Measurements from ENCODE around the gene MUC5B. TPM values are rescaled to one million over a fixed set of nuclear protein-coding genes. Genes with fewer than 3 reads are reported as not detected.

Gene MUC5B
- total RNA-seq, 1 experiment from 2014 or later = 1.6 TPM

- peaks cover 4% of the 10 kb centered on the region for H3K36me3 Mint-ChIP-seq
- ChIA-PET CTCF (interaction anchor here (0.6 kb wide), 2 partner anchors 33 to 1633 kb away, joined by 3 read pairs; no protein-coding TSS in a partner anchor), POLR2A (no interaction called here)
- no peak for TF ChIP-seq RELA (CRISPR knock-in tag; IDR thresholded peaks at IDR 0.05; ENCODE audit: borderline replicate concordance)
- TF ChIP-seq ZNF532 (CRISPR knock-in tag; IDR thresholded peaks at IDR 0.05; ENCODE audit: borderline replicate concordance) = no peak
- TF ChIP-seq FOXJ3 (CRISPR knock-in tag; IDR thresholded peaks at IDR 0.05; ENCODE audit: borderline replicate concordance) = no peak
- no peak for TF ChIP-seq NFYB (CRISPR knock-in tag; conservative IDR thresholded peaks at IDR 0.05; ENCODE audit: low read depth)
- TF ChIP-seq, protein P1, sequence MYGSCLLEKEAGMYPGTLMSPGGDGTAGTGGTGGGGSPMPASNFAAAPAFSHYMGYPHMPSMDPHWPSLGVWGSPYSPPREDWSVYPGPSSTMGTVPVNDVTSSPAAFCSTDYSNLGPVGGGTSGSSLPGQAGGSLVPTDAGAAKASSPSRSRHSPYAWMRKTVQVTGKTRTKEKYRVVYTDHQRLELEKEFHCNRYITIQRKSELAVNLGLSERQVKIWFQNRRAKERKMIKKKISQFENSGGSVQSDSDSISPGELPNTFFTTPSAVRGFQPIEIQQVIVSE (CRISPR knock-in tag; IDR thresholded peaks at IDR 0.05; ENCODE audit: borderline replicate concordance) = no peak
- TF ChIP-seq ATF1 (CRISPR knock-in tag; IDR thresholded peaks at IDR 0.05) = no peak
- TF ChIP-seq NFATC4 (CRISPR knock-in tag; IDR thresholded peaks at IDR 0.05) = no peak
- TF ChIP-seq E2F1 (CRISPR knock-in tag; IDR thresholded peaks at IDR 0.05) = no peak
- TF ChIP-seq, protein P2, sequence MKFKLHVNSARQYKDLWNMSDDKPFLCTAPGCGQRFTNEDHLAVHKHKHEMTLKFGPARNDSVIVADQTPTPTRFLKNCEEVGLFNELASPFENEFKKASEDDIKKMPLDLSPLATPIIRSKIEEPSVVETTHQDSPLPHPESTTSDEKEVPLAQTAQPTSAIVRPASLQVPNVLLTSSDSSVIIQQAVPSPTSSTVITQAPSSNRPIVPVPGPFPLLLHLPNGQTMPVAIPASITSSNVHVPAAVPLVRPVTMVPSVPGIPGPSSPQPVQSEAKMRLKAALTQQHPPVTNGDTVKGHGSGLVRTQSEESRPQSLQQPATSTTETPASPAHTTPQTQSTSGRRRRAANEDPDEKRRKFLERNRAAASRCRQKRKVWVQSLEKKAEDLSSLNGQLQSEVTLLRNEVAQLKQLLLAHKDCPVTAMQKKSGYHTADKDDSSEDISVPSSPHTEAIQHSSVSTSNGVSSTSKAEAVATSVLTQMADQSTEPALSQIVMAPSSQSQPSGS (CRISPR knock-in tag; IDR thresholded peaks at IDR 0.05; ENCODE audit: borderline replicate concordance, low read depth) = no peak
- H3K4me1 Mint-ChIP-seq = peaks cover 3% of the 10 kb centered on the region; the same call in 1 of the 2 replicates
- DNase-seq (ENCODE audit: low spot score) = no peak
- H3K4me3 Mint-ChIP-seq = no peak overlapping the region
- H3K27ac Mint-ChIP-seq = no peak overlapping the region
- peaks cover 3% of the 10 kb centered on the region for H3K27me3 Mint-ChIP-seq (ENCODE audit: low read depth)
- H3K9me3 Mint-ChIP-seq = peaks cover 3% of the 10 kb centered on the region
- no peak for ATAC-seq
Measured at GRCh38 chr11:1259561-1259960, 36.7 kb downstream of the MUC5B start.

- CTCF ChIA-PET = interaction anchor here (0.6 kb wide), 2 partner anchors 33 to 1633 kb away, joined by 3 read pairs; no protein-coding TSS in a partner anchor
- peaks cover 3% of the 10 kb centered on the region; the same call in 1 of the 2 replicates for H3K4me1 Mint-ChIP-seq
- H3K27me3 Mint-ChIP-seq (ENCODE audit: low read depth) = peaks cover 6% of the 10 kb centered on the region
- ATAC-seq = peak; percentile 21; the same call in 1 of the 2 replicates
- no peak for TF ChIP-seq TEAD1 (CRISPR knock-in tag; IDR thresholded peaks at IDR 0.05)
- no peak for TF ChIP-seq ZBTB21 (CRISPR knock-in tag; IDR thresholded peaks at IDR 0.05; ENCODE audit: borderline replicate concordance)
- TF ChIP-seq JAZF1 (CRISPR knock-in tag; IDR thresholded peaks at IDR 0.05) = no peak
- TF ChIP-seq MYBL2 (CRISPR knock-in tag; IDR thresholded peaks at IDR 0.05) = no peak
- TF ChIP-seq, protein P3, sequence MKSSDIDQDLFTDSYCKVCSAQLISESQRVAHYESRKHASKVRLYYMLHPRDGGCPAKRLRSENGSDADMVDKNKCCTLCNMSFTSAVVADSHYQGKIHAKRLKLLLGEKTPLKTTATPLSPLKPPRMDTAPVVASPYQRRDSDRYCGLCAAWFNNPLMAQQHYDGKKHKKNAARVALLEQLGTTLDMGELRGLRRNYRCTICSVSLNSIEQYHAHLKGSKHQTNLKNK (CRISPR knock-in tag; IDR thresholded peaks at IDR 0.05) = no peak
- TF ChIP-seq, protein P1 (CRISPR knock-in tag; IDR thresholded peaks at IDR 0.05; ENCODE audit: borderline replicate concordance) = no peak
- TF ChIP-seq, protein P4, sequence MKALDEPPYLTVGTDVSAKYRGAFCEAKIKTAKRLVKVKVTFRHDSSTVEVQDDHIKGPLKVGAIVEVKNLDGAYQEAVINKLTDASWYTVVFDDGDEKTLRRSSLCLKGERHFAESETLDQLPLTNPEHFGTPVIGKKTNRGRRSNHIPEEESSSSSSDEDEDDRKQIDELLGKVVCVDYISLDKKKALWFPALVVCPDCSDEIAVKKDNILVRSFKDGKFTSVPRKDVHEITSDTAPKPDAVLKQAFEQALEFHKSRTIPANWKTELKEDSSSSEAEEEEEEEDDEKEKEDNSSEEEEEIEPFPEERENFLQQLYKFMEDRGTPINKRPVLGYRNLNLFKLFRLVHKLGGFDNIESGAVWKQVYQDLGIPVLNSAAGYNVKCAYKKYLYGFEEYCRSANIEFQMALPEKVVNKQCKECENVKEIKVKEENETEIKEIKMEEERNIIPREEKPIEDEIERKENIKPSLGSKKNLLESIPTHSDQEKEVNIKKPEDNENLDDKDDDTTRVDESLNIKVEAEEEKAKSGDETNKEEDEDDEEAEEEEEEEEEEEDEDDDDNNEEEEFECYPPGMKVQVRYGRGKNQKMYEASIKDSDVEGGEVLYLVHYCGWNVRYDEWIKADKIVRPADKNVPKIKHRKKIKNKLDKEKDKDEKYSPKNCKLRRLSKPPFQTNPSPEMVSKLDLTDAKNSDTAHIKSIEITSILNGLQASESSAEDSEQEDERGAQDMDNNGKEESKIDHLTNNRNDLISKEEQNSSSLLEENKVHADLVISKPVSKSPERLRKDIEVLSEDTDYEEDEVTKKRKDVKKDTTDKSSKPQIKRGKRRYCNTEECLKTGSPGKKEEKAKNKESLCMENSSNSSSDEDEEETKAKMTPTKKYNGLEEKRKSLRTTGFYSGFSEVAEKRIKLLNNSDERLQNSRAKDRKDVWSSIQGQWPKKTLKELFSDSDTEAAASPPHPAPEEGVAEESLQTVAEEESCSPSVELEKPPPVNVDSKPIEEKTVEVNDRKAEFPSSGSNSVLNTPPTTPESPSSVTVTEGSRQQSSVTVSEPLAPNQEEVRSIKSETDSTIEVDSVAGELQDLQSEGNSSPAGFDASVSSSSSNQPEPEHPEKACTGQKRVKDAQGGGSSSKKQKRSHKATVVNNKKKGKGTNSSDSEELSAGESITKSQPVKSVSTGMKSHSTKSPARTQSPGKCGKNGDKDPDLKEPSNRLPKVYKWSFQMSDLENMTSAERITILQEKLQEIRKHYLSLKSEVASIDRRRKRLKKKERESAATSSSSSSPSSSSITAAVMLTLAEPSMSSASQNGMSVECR (CRISPR knock-in tag; IDR thresholded peaks at IDR 0.05; ENCODE audit: borderline replicate concordance) = no peak
- TF ChIP-seq ZNF138 (CRISPR knock-in tag; conservative IDR thresholded peaks at IDR 0.05) = no peak
- H3K9me3 Mint-ChIP-seq = peaks cover 8% of the 10 kb centered on the region
- H3K36me3 Mint-ChIP-seq = peaks cover 9% of the 10 kb centered on the region
- H3K4me3 Mint-ChIP-seq = no peak overlapping the region
- POLR2A ChIA-PET = no interaction called here
- H3K27ac Mint-ChIP-seq = no peak overlapping the region; the same call in 1 of the 2 replicates
- DNase-seq (ENCODE audit: low spot score) = peak; percentile 44
Measured at GRCh38 chr11:1260023-1260501, 37.2 kb downstream of the MUC5B start.

All from WTC11 (cell line).